CD8-positive, alpha-beta memory T cell (primary cell): ENCODE results near the gene CXCR2. TPM values are rescaled to one million over a fixed set of nuclear protein-coding genes. Genes with fewer than 3 reads are reported as not detected.

Source experiments
- CTCF ChIA-PET: fragments of 350-600 bp; sonication (Branson Sonifier 250); formaldehyde crosslinking; loops from one replicate; lab custom pipeline; 2021; ENCODE audit warnings: antibody characterized with exemption; lab: Charles Lee
- POLR2A ChIA-PET: fragments of 350-600 bp; sonication (Branson Sonifier 250); formaldehyde crosslinking; loops from one replicate; lab custom pipeline; 2021; ENCODE audit warnings: antibody characterized with exemption; lab: Charles Lee
- DNase-seq, 5 donors: peaks; one replicate each; pipeline versions ENCODE4 v3.0.0 to v3.0.0-alpha.2; 2020 to 2022; ENCODE audit warnings: mixed read lengths in 1 of 5
- H3K27ac ChIP-seq: one replicate; pipeline ENCODE4 v1.7.0; 2013; ENCODE audit warnings: low read depth, mild to moderate bottlenecking, low read length, moderate library complexity
- H3K27me3 ChIP-seq: 2 replicates; pipeline ENCODE4 v1.7.0; 2013; ENCODE audit warnings: low read length, mild to moderate bottlenecking; ENCODE audit not compliant: insufficient read depth, poor library complexity, severe bottlenecking
- H3K36me3 ChIP-seq: 2 replicates; pipeline ENCODE4 v1.7.0; 2013; ENCODE audit warnings: mild to moderate bottlenecking, low read length, moderate library complexity; ENCODE audit not compliant: insufficient read depth
- H3K4me1 ChIP-seq: 2 replicates; pipeline ENCODE4 v1.7.0; 2013; ENCODE audit warnings: mild to moderate bottlenecking, low read length, moderate library complexity; ENCODE audit not compliant: insufficient read depth
- H3K4me3 ChIP-seq: 2 replicates; pipeline ENCODE4 v1.7.0; 2013; ENCODE audit warnings: mild to moderate bottlenecking, low read length
- H3K9me3 ChIP-seq: 2 replicates; pipeline ENCODE4 v1.7.0; 2013; ENCODE audit warnings: mild to moderate bottlenecking, low read length
- H3K27ac Mint-ChIP-seq, 8 donors: one replicate each; pipeline ENCODE4 v1.8.0; 2020 to 2021; ENCODE audit warnings: mixed read lengths in 8 of 8, mild to moderate bottlenecking in 6 of 8, inconsistent platforms in 3 of 8, moderate library complexity in 3 of 8
- H3K27me3 Mint-ChIP-seq, 2 donors: one replicate each; pipeline ENCODE4 v1.8.0; 2020 to 2021; ENCODE audit warnings: mixed read lengths in 2 of 2, mild to moderate bottlenecking in 1 of 2, moderate library complexity in 1 of 2
- H3K36me3 Mint-ChIP-seq, 3 donors: one replicate each; pipeline ENCODE4 v1.8.0; 2020 to 2021; ENCODE audit warnings: mixed read lengths in 3 of 3, inconsistent platforms in 1 of 3, mild to moderate bottlenecking in 1 of 3
- H3K4me1 Mint-ChIP-seq, 3 donors: one replicate each; pipeline ENCODE4 v1.8.0; 2020 to 2021; ENCODE audit warnings: mixed read lengths in 3 of 3, inconsistent platforms in 1 of 3, mild to moderate bottlenecking in 1 of 3
- H3K4me3 Mint-ChIP-seq, 7 donors: one replicate each; pipeline ENCODE4 v1.8.0; 2020 to 2021; ENCODE audit warnings: mixed read lengths in 7 of 7, mild to moderate bottlenecking in 6 of 7, moderate library complexity in 4 of 7, inconsistent platforms in 2 of 7
- H3K9me3 Mint-ChIP-seq, 5 donors: one replicate each; pipeline ENCODE4 v1.8.0; 2020 to 2022; ENCODE audit warnings: mixed read lengths in 5 of 5, mild to moderate bottlenecking in 3 of 5, moderate library complexity in 2 of 5, inconsistent platforms in 1 of 5
- polyA plus RNA-seq: library from polyadenylated mRNA; unstranded; fragments of 300-500 nt; fragmentation: Illumina TruSeq; gene quantifications from one replicate; pipeline ENCODE4 v1.2.3, GENCODE V29; 2021
- total RNA-seq, 2 experiments: library from RNA; stranded (reverse); gene quantifications; one replicate each; pipeline ENCODE4 v1.2.3, GENCODE V29; 2021

The CXCR2 gene
- total and polyA plus RNA-seq, 3 experiments from 2014 or later = 0.85 TPM; not detected in 2

- Histone ChIP-seq H3K36me3 (no peaks in the 10 kb centered on the region), H3K4me1 (no peaks in the 10 kb centered on the region), H3K4me3 (no peak overlapping the region), H3K27me3 (peaks cover 3% of the 10 kb centered on the region), H3K9me3 (no peaks in the 10 kb centered on the region), H3K27ac (no peak overlapping the region)
- POLR2A ChIA-PET = no interaction called here
- Mint-ChIP-seq H3K9me3 (peaks cover 16 to 30% (median 25%) of the 10 kb centered on the region in 5 donors), H3K4me3 (no peak overlapping the region), H3K27ac (no peak overlapping the region), H3K4me1 (peaks cover 3 to 10% (median 4%) of the 10 kb centered on the region in 3 donors), H3K27me3 (peaks cover 36 to 61% of the 10 kb centered on the region in 2 donors), H3K36me3 (peaks cover 0 to 12% (median 0%) of the 10 kb centered on the region in 3 donors)
- DNase-seq = no peak
- CTCF ChIA-PET = interaction anchor here (1.1 kb wide), 1 partner anchor 55 kb away, joined by 3 read pairs; the partner anchor contains the start of gene RUFY4
Measured at GRCh38 chr2:218123986-218124385, 1.8 kb upstream of the CXCR2 start.

- Mint-ChIP-seq H3K36me3 (peaks cover 0 to 4% (median 0%) of the 10 kb centered on the region in 3 donors), H3K4me3 (no peak overlapping the region), H3K4me1 (peaks cover 3 to 10% (median 4%) of the 10 kb centered on the region in 3 donors), H3K9me3 (peaks cover 16 to 27% (median 20%) of the 10 kb centered on the region in 5 donors), H3K27ac (no peak overlapping the region), H3K27me3 (peaks cover 34 to 59% of the 10 kb centered on the region in 2 donors)
- Histone ChIP-seq H3K4me3 (no peak overlapping the region), H3K36me3 (no peaks in the 10 kb centered on the region), H3K9me3 (no peaks in the 10 kb centered on the region), H3K4me1 (no peaks in the 10 kb centered on the region), H3K27me3 (peaks cover 3% of the 10 kb centered on the region), H3K27ac (no peak overlapping the region)
- ChIA-PET POLR2A (no interaction called here), CTCF (no interaction called here)
- DNase-seq = no peak
Measured at GRCh38 chr2:218125095-218125494, 733 bp upstream of the CXCR2 start.

GRCh38 chr2:218127929-218128455 is 2.2 kb downstream of the CXCR2 start:
- H3K9me3 ChIP-seq = no peaks in the 10 kb centered on the region
- H3K4me3 Mint-ChIP-seq = no peak overlapping the region
- no peak overlapping the region for H3K27ac Mint-ChIP-seq
- ChIA-PET POLR2A (interaction anchor here (0.5 kb wide), 1 partner anchor 627 kb away, joined by 3 read pairs; no protein-coding TSS in a partner anchor), CTCF (no interaction called here)
- H3K27me3 Mint-ChIP-seq = peaks cover 22 to 53% of the 10 kb centered on the region in 2 donors
- H3K36me3 ChIP-seq = no peaks in the 10 kb centered on the region
- H3K36me3 Mint-ChIP-seq = no peaks in the 10 kb centered on the region
- no peaks in the 10 kb centered on the region for H3K4me1 ChIP-seq
- peaks cover under 1 to 7% (median 4%) of the 10 kb centered on the region in 5 donors for H3K9me3 Mint-ChIP-seq
- peaks cover 3 to 10% (median 5%) of the 10 kb centered on the region in 3 donors for H3K4me1 Mint-ChIP-seq
- no peak overlapping the region for H3K4me3 ChIP-seq
- H3K27me3 ChIP-seq = peaks cover 3% of the 10 kb centered on the region
- no peak for DNase-seq
- no peak overlapping the region for H3K27ac ChIP-seq

- Mint-ChIP-seq H3K4me3 (peak overlapping the region in 1 of 7 donors; percentile 46), H3K36me3 (no peaks in the 10 kb centered on the region), H3K9me3 (peaks cover 0 to 2% (median 0%) of the 10 kb centered on the region in 5 donors), H3K27ac (peak overlapping the region in 2 of 8 donors; percentile 25 to 52), H3K27me3 (peaks cover 21 to 57% of the 10 kb centered on the region in 2 donors), H3K4me1 (peaks cover 3 to 10% (median 5%) of the 10 kb centered on the region in 3 donors)
- H3K4me1 ChIP-seq = no peaks in the 10 kb centered on the region
- ChIA-PET POLR2A (no interaction called here), CTCF (no interaction called here)
- H3K36me3 ChIP-seq = no peaks in the 10 kb centered on the region
- no peaks in the 10 kb centered on the region for H3K9me3 ChIP-seq
- H3K4me3 ChIP-seq = no peak overlapping the region
- no peak overlapping the region for H3K27ac ChIP-seq
- DNase-seq = no peak
- peaks cover 3% of the 10 kb centered on the region for H3K27me3 ChIP-seq
Measured at GRCh38 chr2:218128781-218129457, 3.1 kb downstream of the CXCR2 start.

- Histone ChIP-seq H3K36me3 (no peaks in the 10 kb centered on the region), H3K4me1 (no peaks in the 10 kb centered on the region), H3K9me3 (no peaks in the 10 kb centered on the region), H3K4me3 (no peak overlapping the region), H3K27ac (no peak overlapping the region), H3K27me3 (peaks cover 3% of the 10 kb centered on the region)
- H3K4me3 Mint-ChIP-seq = peak overlapping the region in 1 of 7 donors; percentile 46
- no peaks in the 10 kb centered on the region for H3K36me3 Mint-ChIP-seq
- ChIA-PET CTCF (no interaction called here), POLR2A (no interaction called here)
- peak overlapping the region in 2 of 8 donors; percentile 25 to 52 for H3K27ac Mint-ChIP-seq
- DNase-seq = no peak
- peaks cover 24 to 63% of the 10 kb centered on the region in 2 donors for H3K27me3 Mint-ChIP-seq
- H3K4me1 Mint-ChIP-seq = peaks cover 3 to 10% (median 5%) of the 10 kb centered on the region in 3 donors
- peaks cover 0 to 2% (median 0%) of the 10 kb centered on the region in 5 donors for H3K9me3 Mint-ChIP-seq
Measured at GRCh38 chr2:218129458-218130135, 3.8 kb downstream of the CXCR2 start.

GRCh38 chr2:218130377-218130776 is 4.5 kb downstream of the CXCR2 start:
- Histone ChIP-seq H3K27ac (no peak overlapping the region), H3K4me3 (no peak overlapping the region), H3K36me3 (no peaks in the 10 kb centered on the region), H3K9me3 (no peaks in the 10 kb centered on the region), H3K4me1 (no peaks in the 10 kb centered on the region), H3K27me3 (no peaks in the 10 kb centered on the region)
- H3K27ac Mint-ChIP-seq = peak overlapping the region in 2 of 8 donors; percentile 24 to 63
- no peaks in the 10 kb centered on the region for H3K9me3 Mint-ChIP-seq
- CTCF ChIA-PET = no interaction called here
- DNase-seq = no peak
- peaks cover 3 to 8% (median 5%) of the 10 kb centered on the region in 3 donors for H3K4me1 Mint-ChIP-seq
- POLR2A ChIA-PET = no interaction called here
- H3K36me3 Mint-ChIP-seq = no peaks in the 10 kb centered on the region
- no peak overlapping the region for H3K4me3 Mint-ChIP-seq
- peaks cover 22 to 65% of the 10 kb centered on the region in 2 donors for H3K27me3 Mint-ChIP-seq

- H3K9me3 ChIP-seq = no peaks in the 10 kb centered on the region
- H3K27me3 ChIP-seq = no peaks in the 10 kb centered on the region
- no peaks in the 10 kb centered on the region for H3K36me3 ChIP-seq
- H3K36me3 Mint-ChIP-seq = no peaks in the 10 kb centered on the region
- ChIA-PET POLR2A (no interaction called here), CTCF (no interaction called here)
- H3K4me3 Mint-ChIP-seq = no peak overlapping the region
- H3K4me3 ChIP-seq = no peak overlapping the region
- H3K4me1 ChIP-seq = no peaks in the 10 kb centered on the region
- H3K9me3 Mint-ChIP-seq = no peaks in the 10 kb centered on the region
- H3K27ac Mint-ChIP-seq = peak overlapping the region in 3 of 8 donors; percentile 1 to 63 (median 41)
- DNase-seq = no peak
- H3K27ac ChIP-seq = no peak overlapping the region
- H3K27me3 Mint-ChIP-seq = peaks cover 22 to 65% of the 10 kb centered on the region in 2 donors
- peaks cover 0 to 4% (median 2%) of the 10 kb centered on the region in 3 donors for H3K4me1 Mint-ChIP-seq
Measured at GRCh38 chr2:218130822-218131221, 5.0 kb downstream of the CXCR2 start.

GRCh38 chr2:218137514-218137913 is 11.7 kb downstream of the CXCR2 start:
- Mint-ChIP-seq H3K36me3 (no peaks in the 10 kb centered on the region), H3K27me3 (peaks cover 36 to 78% of the 10 kb centered on the region in 2 donors), H3K9me3 (no peaks in the 10 kb centered on the region), H3K4me3 (no peak overlapping the region), H3K4me1 (no peaks in the 10 kb centered on the region), H3K27ac (no peak overlapping the region)
- Histone ChIP-seq H3K4me1 (no peaks in the 10 kb centered on the region), H3K27ac (no peak overlapping the region), H3K27me3 (peaks cover 4% of the 10 kb centered on the region), H3K4me3 (no peak overlapping the region), H3K9me3 (no peaks in the 10 kb centered on the region), H3K36me3 (no peaks in the 10 kb centered on the region)
- POLR2A ChIA-PET = no interaction called here
- CTCF ChIA-PET = no interaction called here
- DNase-seq = no peak
